ENCODE measurements around the gene SLC7A14.

SLC7A14 gene

GRCh38 chr3:170506556-170506955 is 79.3 kb downstream of the SLC7A14 start:
- Histone ChIP-seq H2AFZ (ENCODE audit: low read length) (no peak overlapping the region), H3K27ac (ENCODE audit: low read length) (no peak overlapping the region), H4K20me1 (ENCODE audit: insufficient read depth, low read length) (no peaks in the 10 kb centered on the region), H3K4me2 (ENCODE audit: low read depth, low read length) (no peak overlapping the region), H3F3A (ENCODE audit: insufficient read depth, low read length) (no peaks in the 10 kb centered on the region), H3K9me2 (replicated peaks; ENCODE audit: insufficient read depth, low read length) (no peaks in the 10 kb centered on the region), H3K36me3 (replicated peaks; ENCODE audit: insufficient read depth, low read length) (no peaks in the 10 kb centered on the region), H3K4me1 (ENCODE audit: low read length) (no peaks in the 10 kb centered on the region), H3K4me3 (ENCODE audit: low read length) (no peak overlapping the region), H3K27me3 (replicated peaks; ENCODE audit: insufficient read depth, low read length) (no peaks in the 10 kb centered on the region), H3K9ac (ENCODE audit: low read length) (no peak overlapping the region), H3K79me2 (ENCODE audit: low read length) (no peaks in the 10 kb centered on the region), H3K9me3 (replicated peaks; ENCODE audit: insufficient read depth, low read length) (no peaks in the 10 kb centered on the region)
- TF ChIP-seq CTCF (IDR thresholded peaks at IDR 0.05; ENCODE audit: low read length) (no peak), EZH2 (optimal IDR thresholded peaks at IDR 0.05; ENCODE audit: low read depth, low read length) (no peak), EZH2phosphoT487 (IDR thresholded peaks at IDR 0.05; ENCODE audit: low read length) (no peak)
- DNase-seq, result no peak

GRCh38 chr3:170502297-170502696 is 83.6 kb downstream of the SLC7A14 start:
- H2AFZ ChIP-seq (ENCODE audit: low read length), result no peak overlapping the region
- H3K79me2 ChIP-seq (ENCODE audit: low read length), result no peaks in the 10 kb centered on the region
- H3K9ac ChIP-seq (ENCODE audit: low read length), result no peak overlapping the region
- no peaks in the 10 kb centered on the region for H3K36me3 ChIP-seq (replicated peaks; ENCODE audit: insufficient read depth, low read length)
- H3K27ac ChIP-seq (ENCODE audit: low read length), result no peak overlapping the region
- no peak for TF ChIP-seq EZH2phosphoT487 (IDR thresholded peaks at IDR 0.05; ENCODE audit: low read length)
- no peak for TF ChIP-seq EZH2 (optimal IDR thresholded peaks at IDR 0.05; ENCODE audit: low read depth, low read length)
- no peak for TF ChIP-seq CTCF (IDR thresholded peaks at IDR 0.05; ENCODE audit: low read length)
- H3F3A ChIP-seq (ENCODE audit: insufficient read depth, low read length), result no peaks in the 10 kb centered on the region
- H3K9me3 ChIP-seq (replicated peaks; ENCODE audit: insufficient read depth, low read length), result no peaks in the 10 kb centered on the region
- H3K4me1 ChIP-seq (ENCODE audit: low read length), result no peaks in the 10 kb centered on the region
- no peaks in the 10 kb centered on the region for H3K9me2 ChIP-seq (replicated peaks; ENCODE audit: insufficient read depth, low read length)
- H4K20me1 ChIP-seq (ENCODE audit: insufficient read depth, low read length), result no peaks in the 10 kb centered on the region
- no peaks in the 10 kb centered on the region for H3K27me3 ChIP-seq (replicated peaks; ENCODE audit: insufficient read depth, low read length)
- no peak overlapping the region for H3K4me3 ChIP-seq (ENCODE audit: low read length)
- DNase-seq, result no peak
- no peak overlapping the region for H3K4me2 ChIP-seq (ENCODE audit: low read depth, low read length)

GRCh38 chr3:170500995-170501394 is 84.9 kb downstream of the SLC7A14 start:
- no peaks in the 10 kb centered on the region for H4K20me1 ChIP-seq (ENCODE audit: insufficient read depth, low read length)
- TF ChIP-seq CTCF (IDR thresholded peaks at IDR 0.05; ENCODE audit: low read length) (no peak), EZH2phosphoT487 (IDR thresholded peaks at IDR 0.05; ENCODE audit: low read length) (no peak), EZH2 (optimal IDR thresholded peaks at IDR 0.05; ENCODE audit: low read depth, low read length) (no peak)
- no peaks in the 10 kb centered on the region for H3K4me1 ChIP-seq (ENCODE audit: low read length)
- no peak overlapping the region for H3K27ac ChIP-seq (ENCODE audit: low read length)
- no peaks in the 10 kb centered on the region for H3K36me3 ChIP-seq (replicated peaks; ENCODE audit: insufficient read depth, low read length)
- no peaks in the 10 kb centered on the region for H3K27me3 ChIP-seq (replicated peaks; ENCODE audit: insufficient read depth, low read length)
- H3K4me2 ChIP-seq (ENCODE audit: low read depth, low read length), result no peak overlapping the region
- H3F3A ChIP-seq (ENCODE audit: insufficient read depth, low read length), result no peaks in the 10 kb centered on the region
- no peaks in the 10 kb centered on the region for H3K79me2 ChIP-seq (ENCODE audit: low read length)
- H3K4me3 ChIP-seq (ENCODE audit: low read length), result no peak overlapping the region
- DNase-seq, result no peak
- H3K9ac ChIP-seq (ENCODE audit: low read length), result no peak overlapping the region
- H3K9me3 ChIP-seq (replicated peaks; ENCODE audit: insufficient read depth, low read length), result no peaks in the 10 kb centered on the region
- H2AFZ ChIP-seq (ENCODE audit: low read length), result no peak overlapping the region
- H3K9me2 ChIP-seq (replicated peaks; ENCODE audit: insufficient read depth, low read length), result no peaks in the 10 kb centered on the region
